ENCODE measurements around the gene SNRK. TPM values are rescaled to one million over a fixed set of nuclear protein-coding genes. Genes with fewer than 3 reads are reported as not detected.
A peak's percentile ranks its signal among the peaks of the same experiment; 100 is the strongest.

Gene SNRK
- total RNA-seq, 2 donors from 2014 or later = 19.4 TPM

GRCh38 chr3:43394041-43394554, 107.8 kb downstream of the SNRK start:
- H3K4me1 Mint-ChIP-seq = peaks cover 15% of the 10 kb centered on the region

GRCh38 chr3:43399034-43399433, 112.7 kb downstream of the SNRK start:
- Histone ChIP-seq H3K4me3 (ENCODE audit: low read length) (no peak overlapping the region), H3K27me3 (ENCODE audit: control insufficient read depth, insufficient read depth, low read length, poor library complexity, severe bottlenecking) (no peaks in the 10 kb centered on the region), H3K9ac (ENCODE audit: extremely low read depth, low read length, poor library complexity, severe bottlenecking) (no peak overlapping the region), H3K4me1 (ENCODE audit: control insufficient read depth, insufficient read depth, low read length) (no peaks in the 10 kb centered on the region), H3K9me3 (ENCODE audit: control insufficient read depth, low read length) (no peaks in the 10 kb centered on the region), H3K36me3 (ENCODE audit: control insufficient read depth, insufficient read depth, low read length) (peaks cover 4% of the 10 kb centered on the region), H3K27ac (ENCODE audit: low read depth, low read length) (no peak overlapping the region)
- 91 to 93% methylated on average over 5 to 6 of the region's 6 CpGs for WGBS, 2 experiments (ENCODE audit: insufficient coverage in 1 of 2, insufficient read length in 1 of 2)
- TF ChIP-seq CTCF (conservative IDR thresholded peaks at IDR 0.05) = no peak
- no peak for DNase-seq
- Mint-ChIP-seq H3K27me3 (ENCODE audit: insufficient read depth) (no peaks in the 10 kb centered on the region), H3K27ac (no peak overlapping the region), H3K4me1 (peaks cover 9% of the 10 kb centered on the region), H3K36me3 (ENCODE audit: low read depth) (peaks cover 10% of the 10 kb centered on the region), H3K4me3 (no peak overlapping the region), H3K9me3 (no peaks in the 10 kb centered on the region)

More at GRCh38 chr3:43394041-43394554, 107.8 kb downstream of the SNRK start:
- no peaks in the 10 kb centered on the region for H3K9me3 Mint-ChIP-seq
- Histone ChIP-seq H3K4me3 (ENCODE audit: low read length) (no peak overlapping the region), H3K27me3 (ENCODE audit: control insufficient read depth, insufficient read depth, low read length, poor library complexity, severe bottlenecking) (no peaks in the 10 kb centered on the region), H3K36me3 (ENCODE audit: control insufficient read depth, insufficient read depth, low read length) (peaks cover 3% of the 10 kb centered on the region), H3K9ac (ENCODE audit: extremely low read depth, low read length, poor library complexity, severe bottlenecking) (no peak overlapping the region), H3K27ac (ENCODE audit: low read depth, low read length) (no peak overlapping the region), H3K9me3 (ENCODE audit: control insufficient read depth, low read length) (no peaks in the 10 kb centered on the region), H3K4me1 (ENCODE audit: control insufficient read depth, insufficient read depth, low read length) (no peaks in the 10 kb centered on the region)
- peaks cover 10% of the 10 kb centered on the region for H3K36me3 Mint-ChIP-seq (ENCODE audit: low read depth)
- no peak overlapping the region for H3K4me3 Mint-ChIP-seq
- WGBS, 2 experiments (ENCODE audit: insufficient coverage in 1 of 2, insufficient read length in 1 of 2) = 71 to 81% methylated on average over 2 of the region's 2 CpGs
- H3K27me3 Mint-ChIP-seq (ENCODE audit: insufficient read depth) = no peaks in the 10 kb centered on the region
- DNase-seq = no peak
- no peak for TF ChIP-seq CTCF (conservative IDR thresholded peaks at IDR 0.05)
- peak overlapping the region; percentile 24 for H3K27ac Mint-ChIP-seq

- H3K4me1 Mint-ChIP-seq = no peaks in the 10 kb centered on the region
- no peaks in the 10 kb centered on the region for H3K27me3 Mint-ChIP-seq (ENCODE audit: insufficient read depth)
- H3K36me3 Mint-ChIP-seq (ENCODE audit: low read depth) = peaks cover 10% of the 10 kb centered on the region
- Histone ChIP-seq H3K27ac (ENCODE audit: low read depth, low read length) (no peak overlapping the region), H3K27me3 (ENCODE audit: control insufficient read depth, insufficient read depth, low read length, poor library complexity, severe bottlenecking) (no peaks in the 10 kb centered on the region), H3K36me3 (ENCODE audit: control insufficient read depth, insufficient read depth, low read length) (peaks cover 4% of the 10 kb centered on the region), H3K4me1 (ENCODE audit: control insufficient read depth, insufficient read depth, low read length) (no peaks in the 10 kb centered on the region), H3K4me3 (ENCODE audit: low read length) (no peak overlapping the region), H3K9ac (ENCODE audit: extremely low read depth, low read length, poor library complexity, severe bottlenecking) (no peak overlapping the region), H3K9me3 (ENCODE audit: control insufficient read depth, low read length) (no peaks in the 10 kb centered on the region)
- no peak overlapping the region for H3K27ac Mint-ChIP-seq
- 88 to 100% methylated on average over 1 of the region's 1 CpG for WGBS, 2 experiments (ENCODE audit: insufficient coverage in 1 of 2, insufficient read length in 1 of 2)
- no peak overlapping the region for H3K4me3 Mint-ChIP-seq
- TF ChIP-seq CTCF (conservative IDR thresholded peaks at IDR 0.05) = no peak
- H3K9me3 Mint-ChIP-seq = no peaks in the 10 kb centered on the region
- DNase-seq = no peak
These were observed 113.8 kb downstream of the SNRK start for GRCh38 chr3:43400167-43400566.

Other genes starting within 250 kb of the SNRK start
- 10 to 100 TPM; 12.7 to 14.5 TPM for gene POMGNT2, start 180.5 kb upstream of the SNRK start, total RNA-seq